Muscle of leg (tissue), 11 donors: ENCODE measurements around the gene CDH20. TPM values are rescaled to one million over a fixed set of nuclear protein-coding genes. Genes with fewer than 3 reads are reported as not detected.

Source experiments
- DNase-seq: peaks from one replicate; pipeline ENCODE4 v3.0.0; 2013
- H3K27ac ChIP-seq: one replicate; pipeline ENCODE4 v1.5.1; 2013; ENCODE audit warnings: mild to moderate bottlenecking, low read length, control low read depth
- H3K27me3 ChIP-seq: one replicate; pipeline ENCODE4 v1.6.1; 2013; ENCODE audit warnings: low read length; ENCODE audit not compliant: control insufficient read depth, insufficient read depth
- H3K36me3 ChIP-seq: one replicate; pipeline ENCODE4 v1.6.1; 2013; ENCODE audit warnings: low read length; ENCODE audit not compliant: control insufficient read depth, insufficient read depth
- H3K4me1 ChIP-seq: one replicate; pipeline ENCODE4 v1.6.1; 2013; ENCODE audit warnings: low read length; ENCODE audit not compliant: control insufficient read depth, insufficient read depth
- H3K4me3 ChIP-seq: one replicate; pipeline ENCODE4 v1.5.1; 2013; ENCODE audit warnings: low read length, control low read depth
- H3K9me3 ChIP-seq: replicated peaks from 2 replicates; pipeline ENCODE4 v1.6.1; 2013; ENCODE audit warnings: low read depth, low read length; ENCODE audit not compliant: control insufficient read depth
- WGBS: methylation state at CpG from one replicate; pipeline ENCODE4 v1.1.5; 2013; ENCODE audit warnings: missing lambda C conversion rate; ENCODE audit not compliant: insufficient coverage; 5-methylcytosine and 5-hydroxymethylcytosine counted together
- polyA plus RNA-seq, 8 donors: library from polyadenylated mRNA; unstranded; fragments of 120-200 nt; gene quantifications; one replicate each; pipeline versions ENCODE4 v1.2.1 to v1.2.3, GENCODE V29; 2013; ENCODE audit warnings: inconsistent platforms in 1 of 8, low replicate concordance in 1 of 8; ENCODE audit not compliant: insufficient read length in 8 of 8, insufficient read depth in 1 of 8
- total RNA-seq: library from RNA; stranded (reverse); fragments of 120-200 nt; gene quantifications from one replicate; pipeline ENCODE4 v1.2.4, GENCODE V29; 2013

The CDH20 gene
- total and polyA plus RNA-seq, 9 donors = 0.44 to 1.7 (median 1.1) TPM

DNA sequence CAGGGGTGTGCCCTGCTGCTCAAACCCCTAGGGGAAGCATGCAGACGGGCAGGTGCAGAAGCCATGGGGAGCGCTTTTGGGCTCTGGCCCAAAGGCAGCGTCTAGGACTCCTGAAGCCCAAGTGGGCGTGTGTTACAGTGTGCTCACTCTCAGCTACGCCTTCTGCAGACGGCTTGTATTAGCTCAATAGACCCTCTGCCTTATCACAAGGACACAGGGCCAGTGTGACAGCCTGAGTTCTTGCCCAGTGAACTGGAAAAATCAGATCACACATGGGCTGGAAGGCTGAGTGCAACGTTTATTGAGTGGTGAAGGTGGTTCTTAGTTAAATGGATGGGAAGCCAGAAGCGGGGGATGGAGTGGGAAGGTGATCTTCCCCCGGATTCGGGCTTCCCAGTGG is 210.9 kb downstream of the CDH20 start:
- no peak overlapping the region for H3K4me3 ChIP-seq
- DNase-seq = no peak
- no peak overlapping the region for H3K27ac ChIP-seq
- H3K4me1 ChIP-seq = no peaks in the 10 kb centered on the region
- H3K36me3 ChIP-seq = no peaks in the 10 kb centered on the region
- WGBS = 78% methylated on average over 6 of the region's 10 CpGs
- no peaks in the 10 kb centered on the region for H3K27me3 ChIP-seq
- no peaks in the 10 kb centered on the region for H3K9me3 ChIP-seq

- DNase-seq = peak; percentile 29
- Histone ChIP-seq H3K4me3 (no peak overlapping the region), H3K36me3 (no peaks in the 10 kb centered on the region), H3K4me1 (no peaks in the 10 kb centered on the region), H3K27ac (no peak overlapping the region), H3K9me3 (no peaks in the 10 kb centered on the region), H3K27me3 (no peaks in the 10 kb centered on the region)
- whole genome bisulfite sequencing = 17% methylated on average over 1 of the region's 9 CpGs
Measured at GRCh38 chr18:61545281-61546245, 212.3 kb downstream of the CDH20 start.

GRCh38 chr18:61546590-61546989 is 213.4 kb downstream of the CDH20 start:
- 57% methylated on average over 2 of the region's 3 CpGs for WGBS
- H3K9me3 ChIP-seq = no peaks in the 10 kb centered on the region
- no peaks in the 10 kb centered on the region for H3K27me3 ChIP-seq
- peak; percentile 43 for DNase-seq
- no peaks in the 10 kb centered on the region for H3K36me3 ChIP-seq
- no peaks in the 10 kb centered on the region for H3K4me1 ChIP-seq
- no peak overlapping the region for H3K27ac ChIP-seq
- no peak overlapping the region for H3K4me3 ChIP-seq

GRCh38 chr18:61549416-61549815 is 216.2 kb downstream of the CDH20 start:
- H3K4me1 ChIP-seq = no peaks in the 10 kb centered on the region
- H3K4me3 ChIP-seq = no peak overlapping the region
- 74% methylated on average over 3 of the region's 3 CpGs for WGBS
- no peaks in the 10 kb centered on the region for H3K9me3 ChIP-seq
- no peaks in the 10 kb centered on the region for H3K36me3 ChIP-seq
- no peaks in the 10 kb centered on the region for H3K27me3 ChIP-seq
- H3K27ac ChIP-seq = no peak overlapping the region
- DNase-seq = no peak

DNA sequence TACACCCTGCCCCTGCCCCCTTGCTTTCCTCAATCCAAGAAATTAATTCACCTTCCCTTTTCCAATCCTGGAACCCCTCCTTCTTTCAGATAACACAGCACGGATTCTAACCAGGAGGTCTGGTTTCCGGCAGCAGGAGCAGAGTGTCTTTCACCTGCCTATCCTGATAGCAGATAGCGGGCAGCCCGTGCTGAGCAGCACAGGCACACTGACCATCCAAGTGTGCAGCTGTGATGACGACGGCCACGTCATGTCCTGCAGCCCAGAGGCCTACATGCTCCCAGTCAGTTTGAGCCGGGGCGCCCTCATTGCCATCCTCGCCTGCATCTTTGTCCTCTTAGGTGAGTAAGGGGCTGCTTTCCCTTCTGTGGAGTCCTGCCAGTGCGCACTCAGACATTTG is 216.7 kb downstream of the CDH20 start:
- H3K27ac ChIP-seq = no peak overlapping the region
- no peak for DNase-seq
- no peaks in the 10 kb centered on the region for H3K4me1 ChIP-seq
- H3K36me3 ChIP-seq = no peaks in the 10 kb centered on the region
- H3K4me3 ChIP-seq = no peak overlapping the region
- H3K9me3 ChIP-seq = no peaks in the 10 kb centered on the region
- H3K27me3 ChIP-seq = no peaks in the 10 kb centered on the region
- 84% methylated on average over 8 of the region's 11 CpGs for WGBS

- Histone ChIP-seq H3K4me1 (no peaks in the 10 kb centered on the region), H3K4me3 (no peak overlapping the region), H3K27ac (no peak overlapping the region), H3K36me3 (no peaks in the 10 kb centered on the region), H3K27me3 (no peaks in the 10 kb centered on the region), H3K9me3 (no peaks in the 10 kb centered on the region)
- WGBS = 33% methylated on average over 1 of the region's 5 CpGs
- DNase-seq = peak; percentile 87
Measured at GRCh38 chr18:61551586-61551985, 218.4 kb downstream of the CDH20 start.

DNA sequence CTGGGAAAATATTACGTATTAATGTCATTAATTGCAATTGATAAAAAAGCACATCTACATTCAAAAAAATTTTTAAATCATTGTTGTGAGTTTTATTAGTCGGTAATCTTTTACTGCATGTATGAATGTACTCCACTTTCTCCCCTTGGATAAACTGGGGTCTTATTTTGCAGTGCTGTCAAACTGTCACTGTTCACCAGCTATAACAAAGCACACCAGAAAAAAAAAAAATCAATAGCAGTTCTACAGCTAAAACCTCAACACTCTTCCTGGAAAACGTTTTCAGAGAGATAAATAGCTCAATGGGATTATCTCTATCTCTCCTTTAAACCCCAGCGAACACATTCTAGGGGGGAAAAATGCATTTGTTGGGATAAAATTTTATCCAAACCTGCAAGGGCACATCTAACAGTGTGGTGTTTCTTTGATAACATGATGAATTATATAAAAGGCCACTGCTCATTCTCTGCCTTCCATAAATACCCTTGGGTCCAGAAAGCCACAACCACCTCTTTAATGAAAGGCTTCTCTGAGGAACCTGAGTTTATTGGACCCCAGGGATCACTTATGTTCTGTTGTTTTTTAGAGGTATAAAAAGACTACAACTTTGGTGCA is 219.9 kb downstream of the CDH20 start:
- Histone ChIP-seq H3K4me1 (no peaks in the 10 kb centered on the region), H3K4me3 (no peak overlapping the region), H3K36me3 (no peaks in the 10 kb centered on the region), H3K27me3 (no peaks in the 10 kb centered on the region), H3K9me3 (no peaks in the 10 kb centered on the region), H3K27ac (no peak overlapping the region)
- no CpG with 5 or more reads among the region's 4 CpGs for WGBS
- DNase-seq = no peak

GRCh38 chr18:61554117-61554776 is 221.0 kb downstream of the CDH20 start:
- H3K27ac ChIP-seq = no peak overlapping the region
- 76% methylated on average over 61 of the region's 67 CpGs for WGBS

DNA sequence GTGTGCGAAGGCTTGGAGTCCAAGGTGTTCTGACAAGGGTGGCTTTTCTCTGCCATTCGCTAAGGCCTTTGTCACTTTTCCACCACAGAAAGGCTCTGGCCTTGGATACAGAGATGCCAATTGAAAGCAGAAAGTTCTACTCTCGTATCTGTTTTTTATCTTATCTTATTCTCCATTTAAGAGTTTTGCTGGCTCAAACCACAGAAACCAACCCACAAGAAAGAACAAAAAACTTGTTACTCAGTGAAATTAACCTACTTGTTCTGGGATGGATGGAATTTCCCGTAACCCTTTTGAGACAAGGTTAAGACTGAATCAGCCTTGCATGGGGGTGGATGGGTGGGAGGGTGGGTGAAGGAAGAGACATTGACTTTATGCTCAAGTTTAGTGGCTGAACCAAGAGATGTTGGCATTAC is 221.7 kb downstream of the CDH20 start:
- no peaks in the 10 kb centered on the region for H3K36me3 ChIP-seq
- WGBS = 100% methylated on average over 3 of the region's 4 CpGs
- H3K4me3 ChIP-seq = no peak overlapping the region
- no peaks in the 10 kb centered on the region for H3K9me3 ChIP-seq
- no peak overlapping the region for H3K27ac ChIP-seq
- DNase-seq = no peak
- H3K27me3 ChIP-seq = no peaks in the 10 kb centered on the region
- H3K4me1 ChIP-seq = no peaks in the 10 kb centered on the region

More at GRCh38 chr18:61554117-61554776, 221.0 kb downstream of the CDH20 start:
- Histone ChIP-seq H3K9me3 (no peaks in the 10 kb centered on the region), H3K27me3 (no peaks in the 10 kb centered on the region), H3K36me3 (no peaks in the 10 kb centered on the region), H3K4me3 (no peak overlapping the region), H3K4me1 (no peaks in the 10 kb centered on the region)
- DNase-seq = peak; percentile 8

GRCh38 chr18:61556316-61556715 is 223.1 kb downstream of the CDH20 start:
- no CpG with 5 or more reads among the region's 3 CpGs for WGBS

More at GRCh38 chr18:61556316-61556715, 223.1 kb downstream of the CDH20 start:
- no peak for DNase-seq
- no peaks in the 10 kb centered on the region for H3K4me1 ChIP-seq
- no peaks in the 10 kb centered on the region for H3K27me3 ChIP-seq
- H3K4me3 ChIP-seq = no peak overlapping the region
- no peaks in the 10 kb centered on the region for H3K36me3 ChIP-seq
- no peak overlapping the region for H3K27ac ChIP-seq
- H3K9me3 ChIP-seq = no peaks in the 10 kb centered on the region
